NCI-H146 treated with DMSO at 0.1 percent for 48 hours (cell line): ENCODE data around the gene MYL2.

Experiments used
- DNase-seq: peaks from one replicate; lab custom pipeline; 2025; ENCODE audit not compliant: unreplicated experiment; lab: John Stamatoyannopoulos, UW

Gene MYL2

DNA sequence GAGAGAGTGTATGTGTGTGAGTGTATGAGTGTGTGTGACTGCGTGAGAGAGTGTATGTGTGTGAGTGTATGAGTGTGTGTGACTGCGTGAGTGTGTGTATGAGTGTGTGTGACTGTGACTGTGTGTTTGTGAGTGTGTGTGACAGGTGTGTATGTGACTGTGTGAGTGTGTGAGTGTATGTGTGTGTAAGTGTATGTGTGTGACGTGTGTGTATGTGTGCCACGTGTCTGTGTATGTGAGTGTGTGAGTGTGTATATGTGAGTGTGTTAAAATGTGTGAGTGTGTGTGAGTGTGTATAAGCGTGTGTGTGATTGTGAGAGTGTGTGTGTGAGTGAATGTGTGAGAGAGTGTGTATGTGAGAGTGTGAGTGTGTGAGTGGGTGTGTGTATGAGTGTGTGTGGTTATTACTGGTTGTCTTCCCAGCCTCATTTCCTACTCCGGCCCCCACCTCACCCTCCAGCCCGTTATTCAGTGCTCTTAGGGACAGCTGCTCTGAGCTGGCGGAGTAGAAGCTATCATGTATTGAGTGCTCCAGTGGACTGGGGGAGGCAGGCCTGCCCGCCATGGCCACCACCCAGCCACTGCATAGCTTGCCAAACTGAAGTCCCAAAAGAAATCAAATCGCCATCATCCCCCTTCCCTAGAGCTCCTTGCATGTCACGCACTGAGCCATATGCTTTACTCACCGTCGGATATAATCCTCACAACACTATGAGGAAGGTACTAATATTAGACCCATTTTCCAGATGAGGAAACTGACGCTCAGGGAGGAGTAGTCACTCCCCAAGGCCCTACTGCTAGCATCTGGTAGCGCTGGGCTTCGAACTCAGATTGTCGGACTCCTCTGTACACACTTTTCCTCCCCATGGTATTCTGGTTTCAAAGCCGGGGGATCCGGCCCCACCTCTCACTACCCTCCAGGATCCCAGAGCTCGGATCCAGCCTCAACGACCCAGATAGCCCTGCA, 10.3 kb upstream of the MYL2 start:
- no peak for DNase-seq

DNA sequence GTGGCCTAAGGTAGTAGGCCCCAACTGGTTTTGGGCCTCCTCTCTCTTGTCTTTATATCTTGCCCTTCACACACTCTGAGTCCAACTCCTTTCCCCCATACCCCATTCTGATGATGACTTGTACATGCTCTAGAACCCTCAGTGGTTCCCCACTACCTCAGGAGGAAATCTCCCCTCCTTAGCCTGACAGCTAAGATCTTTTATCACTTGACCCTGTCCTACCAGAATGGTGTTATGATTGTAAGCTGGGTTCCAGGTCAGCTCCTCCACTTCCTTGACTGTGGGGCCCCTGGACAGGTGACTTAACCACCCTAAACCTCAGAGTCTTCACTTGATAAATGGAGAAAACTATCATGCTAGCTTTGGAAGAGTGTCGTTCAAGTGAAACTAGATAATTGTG, 9.4 kb upstream of the MYL2 start:
- no peak for DNase-seq

- no peak for DNase-seq
Observed at GRCh38 chr12:110928700-110929099, 8.3 kb upstream of the MYL2 start.

DNA sequence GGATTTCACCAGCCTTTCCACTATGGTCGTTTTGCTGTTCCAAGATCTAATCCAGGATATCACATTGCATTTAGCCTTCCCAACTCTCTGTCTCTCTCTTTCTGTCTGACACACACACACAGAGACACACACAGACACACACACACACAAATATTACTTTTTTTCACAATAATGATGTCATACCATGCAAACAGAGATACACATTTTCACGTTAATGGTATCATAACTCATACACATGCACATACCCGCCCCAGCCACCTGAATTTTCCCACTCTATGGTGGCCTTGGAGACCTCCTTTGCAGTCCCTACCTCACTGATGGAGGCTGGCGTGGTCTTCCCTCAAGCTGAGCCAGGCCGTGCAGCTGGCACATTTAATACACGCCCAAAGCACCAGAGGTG, 7.2 kb upstream of the MYL2 start:
- no peak for DNase-seq

DNA sequence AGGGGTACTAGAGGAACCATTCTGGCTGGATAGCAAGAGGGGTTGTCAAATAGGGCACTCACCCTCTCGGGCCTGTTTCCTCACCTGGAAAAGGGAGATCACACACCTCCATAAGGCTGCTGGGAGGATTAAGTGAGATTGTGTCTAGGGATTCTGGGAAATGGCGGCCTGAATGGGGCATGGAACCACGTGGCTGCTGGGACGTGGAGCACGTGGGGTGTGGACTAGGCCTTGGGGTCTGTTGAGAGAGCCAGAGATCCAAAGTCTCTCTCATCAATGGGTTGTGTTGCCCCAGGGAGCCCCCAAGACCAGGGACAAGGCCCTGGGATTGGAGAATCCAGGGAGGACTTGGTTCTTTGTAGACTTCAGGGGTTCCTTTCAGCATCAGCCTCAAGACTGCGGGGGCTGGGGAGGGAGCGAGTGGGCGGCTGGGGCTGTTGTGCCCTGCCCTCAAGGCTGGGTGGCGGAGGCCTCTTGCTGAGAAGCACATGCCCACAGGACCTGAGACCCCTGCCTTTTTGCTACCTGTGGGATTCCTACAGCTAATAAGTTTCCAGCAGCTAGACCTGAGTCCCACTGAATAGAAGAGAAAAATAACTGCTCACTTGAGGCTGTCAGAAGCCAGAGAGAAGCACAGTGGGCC, 3.4 kb upstream of the MYL2 start:
- no peak for DNase-seq

DNA sequence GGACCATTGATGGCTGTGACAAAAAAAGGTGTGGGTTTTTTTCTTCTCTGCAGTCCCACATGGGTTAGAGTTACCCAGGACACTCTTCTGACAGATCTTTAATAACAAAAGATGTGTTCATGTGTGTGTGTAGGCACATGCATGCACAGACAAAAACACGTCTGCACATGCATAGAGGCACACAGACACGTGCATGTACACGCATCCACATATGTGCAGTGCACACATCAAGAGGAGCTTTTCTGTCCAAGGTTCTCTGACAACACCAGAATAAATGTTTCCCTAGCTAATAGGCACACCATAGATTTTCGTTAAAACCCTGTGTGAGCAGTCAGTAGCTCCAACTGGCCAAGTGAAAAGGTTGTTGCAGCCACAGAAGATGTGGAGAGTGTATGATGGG, 2.8 kb upstream of the MYL2 start:
- DNase-seq, result no peak

- DNase-seq, result no peak
Observed at GRCh38 chr12:110922652-110923051, 2.3 kb upstream of the MYL2 start.

DNA sequence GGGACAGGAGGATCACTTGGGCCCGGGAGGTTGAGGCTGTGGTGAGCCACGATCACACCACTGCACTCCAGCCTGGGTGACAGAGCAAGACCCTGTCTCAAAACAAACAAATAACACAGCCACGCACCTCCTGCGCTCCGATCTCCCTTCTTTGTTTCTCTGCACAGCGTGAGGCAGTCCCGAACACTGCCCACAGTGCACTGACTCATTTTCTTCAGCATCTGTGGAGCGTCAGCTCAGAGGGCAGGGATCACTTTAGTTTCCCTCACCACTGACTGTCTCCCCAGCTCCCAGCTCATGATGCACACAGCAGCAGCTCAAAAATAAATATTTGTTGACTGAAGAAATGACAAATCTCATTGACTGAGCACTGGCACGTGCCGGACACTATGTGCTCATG, 883 bp upstream of the MYL2 start:
- DNase-seq, result no peak

DNA sequence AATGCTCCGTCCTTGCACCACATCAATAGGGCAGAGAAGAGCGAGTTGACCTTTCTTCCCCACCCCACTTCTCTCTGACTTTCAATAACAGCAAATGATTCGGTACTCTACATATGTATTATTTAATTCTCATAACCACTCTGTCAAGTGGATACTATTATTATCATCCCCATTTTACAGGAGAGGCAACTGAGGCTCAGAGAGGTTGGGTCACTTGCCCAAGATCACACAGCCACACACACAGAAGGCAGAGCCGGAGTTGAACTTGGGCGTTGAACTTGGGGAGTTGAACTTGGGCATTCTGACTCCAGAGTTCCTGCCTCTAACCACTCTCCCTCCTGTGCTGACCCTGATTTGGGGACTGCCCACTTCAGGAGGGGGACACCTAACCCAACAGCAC, 659 bp downstream of the MYL2 start:
- no peak for DNase-seq

DNA sequence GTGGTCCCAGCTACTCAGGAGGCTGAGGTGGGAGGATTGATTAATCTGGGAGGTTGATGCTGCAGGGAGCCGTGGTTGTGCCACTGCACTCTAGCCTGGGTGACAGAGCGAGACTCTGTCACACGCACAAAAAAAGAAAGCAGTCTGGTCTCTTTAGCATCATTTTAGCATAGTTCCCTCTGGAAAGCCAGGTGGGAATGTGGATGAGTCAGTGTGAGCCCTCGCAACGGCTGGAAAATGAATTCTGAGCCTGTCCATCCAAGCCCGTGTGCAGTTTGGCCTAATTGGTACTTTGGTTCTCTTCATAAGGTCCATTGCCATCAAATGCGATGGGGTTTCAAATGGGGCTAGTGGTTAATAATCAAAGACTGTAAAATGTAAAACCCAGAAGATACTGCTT, 2.4 kb downstream of the MYL2 start:
- no peak for DNase-seq

- DNase-seq, result no peak
Observed at GRCh38 chr12:110917467-110917866, 2.9 kb downstream of the MYL2 start.

DNA sequence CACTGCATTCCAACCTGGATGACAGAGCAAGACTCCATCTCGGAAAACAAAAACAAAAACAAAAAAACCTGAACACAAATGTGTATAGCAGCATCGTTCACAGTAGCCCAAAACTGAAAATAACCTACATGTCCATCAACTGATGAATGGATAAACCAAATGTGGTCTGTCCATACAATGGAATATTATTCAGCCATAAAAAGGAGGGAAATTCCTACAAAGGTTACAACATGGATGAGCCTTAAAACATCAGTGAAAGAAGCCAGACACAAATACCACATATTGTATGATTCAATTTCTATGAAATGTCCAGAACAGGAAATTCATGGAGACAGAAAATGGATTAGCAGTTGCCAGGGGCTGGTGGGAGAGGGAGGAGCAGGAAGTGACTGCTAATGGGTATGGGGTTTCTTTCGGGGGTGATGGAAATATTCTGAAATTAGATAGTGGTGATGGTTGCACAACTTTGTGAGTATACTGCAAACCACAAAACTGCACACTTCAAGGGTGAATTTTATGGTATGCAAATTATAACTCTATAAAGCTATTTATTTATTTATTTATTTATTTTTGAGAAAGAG, 4.0 kb downstream of the MYL2 start:
- no peak for DNase-seq

DNA sequence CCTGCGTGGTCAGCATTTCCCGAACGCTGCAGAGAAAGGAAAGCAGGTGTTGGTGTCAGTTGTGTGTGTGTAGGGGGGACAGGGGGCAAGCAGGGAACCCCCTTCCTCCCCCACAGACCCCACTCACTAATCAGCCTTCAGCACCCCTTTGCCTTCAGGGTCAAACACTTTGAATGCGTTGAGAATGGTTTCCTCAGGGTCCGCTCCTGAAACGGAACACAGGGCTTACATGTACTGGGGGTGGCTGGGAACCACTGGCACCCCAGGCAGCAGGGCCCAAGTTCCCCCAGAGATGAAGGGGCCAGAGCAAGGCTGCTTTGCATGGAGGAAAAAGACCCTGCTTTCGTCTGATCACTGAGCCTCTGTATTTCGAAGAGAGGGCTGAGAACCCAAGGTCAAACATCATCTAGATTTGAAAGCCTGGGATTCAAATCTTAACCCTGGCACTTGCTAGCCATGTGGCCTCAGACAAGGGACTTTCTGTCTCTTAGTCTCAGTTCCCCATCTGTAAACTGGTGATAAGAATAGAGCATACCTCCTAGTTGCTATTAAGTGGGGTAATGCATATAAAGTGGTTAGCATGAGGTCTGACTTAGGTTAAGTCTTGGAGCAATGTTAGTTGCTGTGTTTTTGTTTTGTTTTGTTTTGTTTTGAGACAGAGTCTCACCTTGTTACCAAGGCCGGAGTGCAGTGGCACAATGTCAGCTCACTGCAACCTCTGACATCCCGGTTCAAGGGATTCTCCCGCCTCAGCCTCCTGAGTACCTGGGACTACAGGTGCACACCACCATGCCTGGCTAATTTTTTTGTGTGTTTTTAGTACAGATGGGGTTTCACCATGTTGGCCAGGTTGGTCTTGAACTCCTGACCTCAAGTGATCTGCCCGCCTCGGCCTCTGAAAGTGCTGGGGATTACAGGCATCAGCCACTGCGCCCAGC, 7.0 kb downstream of the MYL2 start:
- DNase-seq, result no peak

DNA sequence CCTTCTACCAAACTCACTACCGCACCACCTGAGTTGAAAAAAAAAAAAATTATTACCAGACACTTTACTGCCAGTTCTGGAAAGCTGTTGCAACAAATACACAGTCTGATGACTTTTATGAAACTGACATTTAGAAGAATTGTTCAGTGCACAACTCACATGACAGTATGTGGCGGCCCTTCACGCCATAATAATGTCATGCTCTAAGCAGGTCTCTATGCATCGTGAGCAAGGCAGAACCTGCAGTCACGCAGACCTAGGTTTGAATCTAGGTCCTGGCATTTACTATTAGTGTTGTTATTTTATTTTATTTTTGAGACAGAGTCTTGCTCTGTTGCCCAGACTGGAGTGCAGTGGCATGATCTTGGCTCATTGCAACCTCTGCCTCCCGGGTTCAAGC, 8.1 kb downstream of the MYL2 start:
- DNase-seq, result no peak

DNA sequence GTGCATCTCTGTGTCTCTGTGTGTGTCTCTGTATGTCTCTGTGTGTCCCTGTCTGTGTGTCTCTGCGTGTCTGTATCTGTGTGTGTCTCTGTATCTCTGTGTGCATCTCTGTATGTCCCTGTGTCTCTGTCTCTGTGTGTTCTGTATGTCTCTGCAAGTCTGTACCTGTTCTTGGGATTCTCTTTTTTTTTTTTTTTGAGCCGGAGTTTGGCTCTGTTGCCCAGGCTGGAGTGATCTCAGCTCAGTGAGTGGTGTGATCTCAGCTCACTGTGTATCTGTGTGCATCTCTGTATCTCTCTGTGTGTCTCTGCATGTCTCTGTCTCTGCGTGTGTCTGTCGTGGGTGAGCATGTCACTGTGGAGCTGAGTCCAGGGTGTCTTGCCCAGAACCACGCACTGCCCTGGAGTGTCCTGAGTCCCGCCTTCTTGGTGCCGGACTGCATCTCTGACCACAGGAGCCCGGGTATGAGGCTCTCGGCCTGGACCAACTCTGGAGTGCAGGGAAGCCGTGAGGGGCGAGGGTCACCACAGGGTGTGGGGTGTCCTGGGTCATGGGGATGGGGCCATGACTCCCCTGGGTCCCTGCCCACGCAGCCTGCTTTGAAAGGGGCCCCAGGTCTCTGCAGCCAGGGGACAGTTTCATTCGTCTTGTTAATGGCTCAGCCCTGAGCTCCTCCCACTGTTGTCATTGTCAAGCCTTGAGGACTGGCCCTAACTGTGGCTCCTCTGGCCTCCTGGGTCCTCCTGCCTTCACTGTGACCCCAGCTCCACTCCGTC, 11.8 kb downstream of the MYL2 start:
- DNase-seq, result no peak

DNA sequence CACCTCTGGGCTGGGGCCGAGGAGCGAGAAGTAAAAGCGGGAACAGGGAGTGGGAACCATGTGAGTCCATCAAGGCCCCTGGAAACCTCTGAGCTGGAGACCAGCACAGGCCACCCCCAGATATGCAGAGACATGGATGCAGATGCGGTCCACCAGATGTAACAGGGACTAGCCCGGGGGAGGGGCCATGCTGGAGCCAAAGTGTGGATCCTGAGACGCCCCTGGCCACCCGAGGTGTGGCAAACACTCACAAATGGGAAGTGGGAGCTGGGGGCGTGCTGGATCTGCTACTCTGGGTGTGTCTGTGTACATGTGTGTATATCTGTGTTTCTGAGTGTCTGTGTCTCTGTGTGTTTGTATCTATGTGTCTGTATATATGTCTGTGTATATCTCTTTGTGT, 12.8 kb downstream of the MYL2 start:
- no peak for DNase-seq

DNA sequence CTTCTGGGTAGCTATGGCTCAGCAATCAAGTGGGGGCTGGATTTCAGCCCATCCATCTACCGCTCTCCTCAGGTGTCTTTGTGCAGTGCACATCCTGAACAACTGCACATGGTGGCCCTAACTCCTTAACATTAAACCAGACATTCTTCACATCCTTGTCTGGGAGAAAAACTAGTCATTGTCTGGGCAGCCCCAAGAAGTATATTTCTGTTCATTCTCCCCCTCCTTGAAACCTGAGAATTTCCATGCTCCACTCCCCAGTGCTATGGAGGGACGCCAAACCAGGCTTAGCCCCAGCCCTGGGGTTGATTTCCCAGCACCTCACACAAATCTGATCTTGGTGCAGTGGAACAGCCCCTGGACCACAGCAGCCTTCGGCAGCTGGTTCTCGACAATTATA, 13.4 kb downstream of the MYL2 start:
- no peak for DNase-seq

DNA sequence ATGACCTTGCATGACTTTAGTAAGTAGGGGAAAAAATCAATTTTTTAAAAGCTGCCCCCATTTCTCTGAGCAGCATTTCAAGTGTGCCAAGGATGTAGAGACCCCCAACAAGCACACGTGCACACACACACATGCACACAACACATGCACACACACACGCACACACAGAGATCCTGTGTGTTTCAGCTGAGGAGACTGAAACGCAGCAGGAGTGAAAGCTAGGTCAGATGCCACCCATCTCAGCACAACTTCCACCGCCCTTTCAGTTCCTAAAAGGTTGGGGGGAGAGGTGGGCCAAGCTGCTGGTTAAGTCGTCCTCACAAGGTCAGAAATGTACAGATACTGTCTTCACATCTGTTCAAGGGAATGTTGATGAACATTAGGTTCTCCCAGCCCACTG, 13.9 kb downstream of the MYL2 start:
- DNase-seq, result no peak

GRCh38 chr12:110906083-110906482, 14.3 kb downstream of the MYL2 start:
- no peak for DNase-seq

DNA sequence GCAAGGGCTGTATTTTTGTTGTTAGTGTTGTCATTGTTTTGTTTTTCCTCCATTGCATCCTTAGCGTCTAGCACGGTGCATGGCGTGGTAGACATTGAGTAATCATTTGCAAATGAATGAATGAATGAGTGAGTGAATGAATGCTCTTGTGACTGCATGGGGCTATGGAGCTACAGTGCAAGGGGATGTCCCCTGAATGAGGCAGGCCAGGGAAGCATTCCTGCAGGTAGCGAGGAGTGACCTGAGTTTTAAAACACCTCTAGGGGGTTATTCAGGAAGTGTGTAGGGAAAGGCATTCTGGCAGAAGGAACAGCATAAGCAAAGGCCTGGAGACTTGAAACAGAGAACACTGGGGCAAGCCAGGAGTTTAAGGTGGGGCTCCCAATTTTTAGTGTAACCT, 16.9 kb downstream of the MYL2 start:
- no peak for DNase-seq
